ENCODE measurements around the gene P2RY6.
"Not testable (repeated sequence)": the region's sequence is repeated elsewhere in the genome, so short reads cannot be mapped to it uniquely, and the experiment has no call there.

Gene P2RY6

DNA sequence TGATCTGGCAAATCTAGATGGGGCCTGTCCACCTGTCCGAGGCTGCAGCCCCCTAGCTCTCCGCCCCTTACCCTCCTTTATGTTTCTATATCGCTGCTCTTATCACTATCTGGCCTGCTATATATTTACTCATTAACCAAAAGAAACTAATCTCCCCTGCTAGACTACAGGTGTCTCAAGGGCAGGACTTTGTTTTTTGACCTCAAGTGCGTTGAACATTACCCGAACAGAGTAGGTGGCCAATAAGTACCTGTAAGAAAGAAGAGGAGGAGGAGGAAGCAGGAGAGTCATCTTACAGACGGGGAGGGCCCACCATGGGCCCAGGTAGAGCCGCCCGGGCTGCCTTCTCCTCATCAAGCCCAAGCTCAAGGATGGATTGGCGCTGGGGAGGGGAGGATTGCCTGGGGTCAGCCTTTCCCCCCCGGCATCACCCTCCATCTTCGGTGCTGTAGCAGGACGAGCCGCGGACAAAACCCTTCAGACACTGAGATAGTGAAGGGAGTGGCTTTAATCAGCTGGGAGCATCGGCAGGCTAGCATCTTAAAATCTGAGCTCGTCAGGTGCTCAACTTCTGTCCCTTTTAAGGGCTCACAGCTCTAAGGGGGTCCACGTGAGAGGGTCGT is 1.2 kb upstream of the P2RY6 start:
- Histone ChIP-seq H3K27ac (no peak overlapping the region), H3K4me2 (ENCODE audit: low read length) (no peak overlapping the region), H3K9ac (no peak overlapping the region), H2AFZ (no peak overlapping the region), H3K27me3 (ENCODE audit: control insufficient read depth, insufficient read depth, low read length) (no peaks in the 10 kb centered on the region), H3K4me1 (no peaks in the 10 kb centered on the region), H3K4me3 (ENCODE audit: low read depth, low read length) (no peak overlapping the region), H3K9me3 (ENCODE audit: control insufficient read depth, low read length) (no peaks in the 10 kb centered on the region), H3K36me3 (ENCODE audit: control insufficient read depth, insufficient read depth, low read length) (no peaks in the 10 kb centered on the region), H3K79me2 (no peaks in the 10 kb centered on the region)
- TF ChIP-seq, protein P1, sequence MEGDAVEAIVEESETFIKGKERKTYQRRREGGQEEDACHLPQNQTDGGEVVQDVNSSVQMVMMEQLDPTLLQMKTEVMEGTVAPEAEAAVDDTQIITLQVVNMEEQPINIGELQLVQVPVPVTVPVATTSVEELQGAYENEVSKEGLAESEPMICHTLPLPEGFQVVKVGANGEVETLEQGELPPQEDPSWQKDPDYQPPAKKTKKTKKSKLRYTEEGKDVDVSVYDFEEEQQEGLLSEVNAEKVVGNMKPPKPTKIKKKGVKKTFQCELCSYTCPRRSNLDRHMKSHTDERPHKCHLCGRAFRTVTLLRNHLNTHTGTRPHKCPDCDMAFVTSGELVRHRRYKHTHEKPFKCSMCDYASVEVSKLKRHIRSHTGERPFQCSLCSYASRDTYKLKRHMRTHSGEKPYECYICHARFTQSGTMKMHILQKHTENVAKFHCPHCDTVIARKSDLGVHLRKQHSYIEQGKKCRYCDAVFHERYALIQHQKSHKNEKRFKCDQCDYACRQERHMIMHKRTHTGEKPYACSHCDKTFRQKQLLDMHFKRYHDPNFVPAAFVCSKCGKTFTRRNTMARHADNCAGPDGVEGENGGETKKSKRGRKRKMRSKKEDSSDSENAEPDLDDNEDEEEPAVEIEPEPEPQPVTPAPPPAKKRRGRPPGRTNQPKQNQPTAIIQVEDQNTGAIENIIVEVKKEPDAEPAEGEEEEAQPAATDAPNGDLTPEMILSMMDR (IDR thresholded peaks at IDR 0.05) = no peak

DNA sequence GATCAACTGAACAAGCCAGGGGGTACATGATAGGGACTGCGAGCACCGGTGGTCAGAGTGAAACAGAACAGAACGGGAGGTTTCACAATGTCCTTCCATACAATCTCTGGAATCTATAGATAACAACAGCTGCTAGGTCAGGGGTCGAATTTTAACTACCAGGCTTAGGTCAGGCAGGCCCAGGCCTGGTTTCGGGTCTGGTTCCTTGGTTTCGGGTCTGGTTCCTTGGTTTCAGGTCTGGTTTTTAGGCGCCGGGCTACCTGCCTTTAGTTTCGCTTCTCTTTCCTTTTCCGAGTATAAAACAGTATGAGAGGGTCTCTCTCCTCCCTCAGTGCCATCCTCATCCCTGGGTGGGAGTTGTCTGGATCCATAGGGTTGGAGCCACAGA is 666 bp upstream of the P2RY6 start:
- not testable (repeated sequence) for H3K9me3 ChIP-seq (ENCODE audit: control insufficient read depth, low read length); H3K4me3 ChIP-seq (ENCODE audit: low read depth, low read length); H3K9ac ChIP-seq; H3K27me3 ChIP-seq (ENCODE audit: control insufficient read depth, insufficient read depth, low read length); H3K4me1 ChIP-seq; H2AFZ ChIP-seq; H3K27ac ChIP-seq; H3K36me3 ChIP-seq (ENCODE audit: control insufficient read depth, insufficient read depth, low read length); H3K4me2 ChIP-seq (ENCODE audit: low read length); H3K79me2 ChIP-seq

DNA sequence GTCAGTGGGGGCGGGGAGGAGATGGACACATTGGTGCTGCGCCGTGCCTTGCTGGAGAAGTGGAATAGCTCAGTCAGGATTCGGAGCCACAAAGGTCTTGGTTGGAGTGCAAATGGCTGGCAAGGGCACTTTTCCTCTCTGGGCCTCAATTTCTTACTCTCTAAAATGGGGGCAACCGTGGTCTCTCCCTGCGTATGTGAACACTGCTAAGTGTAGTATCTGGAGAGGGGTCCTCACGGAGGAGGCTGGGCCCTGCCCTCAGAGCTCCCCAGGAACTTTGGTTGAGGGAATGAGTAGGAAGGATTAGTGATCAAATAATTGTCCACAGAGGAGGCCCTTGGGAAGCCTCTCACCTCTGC is 521 bp downstream of the P2RY6 start:
- Histone ChIP-seq H3K4me1 (no peaks in the 10 kb centered on the region), H3K4me2 (ENCODE audit: low read length) (no peak overlapping the region), H3K27ac (no peak overlapping the region), H3K9ac (no peak overlapping the region), H3K9me3 (ENCODE audit: control insufficient read depth, low read length) (no peaks in the 10 kb centered on the region), H3K79me2 (no peaks in the 10 kb centered on the region), H3K36me3 (ENCODE audit: control insufficient read depth, insufficient read depth, low read length) (no peaks in the 10 kb centered on the region), H2AFZ (no peak overlapping the region), H3K27me3 (ENCODE audit: control insufficient read depth, insufficient read depth, low read length) (no peaks in the 10 kb centered on the region), H3K4me3 (ENCODE audit: low read depth, low read length) (no peak overlapping the region)
- TF ChIP-seq, protein P1 (IDR thresholded peaks at IDR 0.05) = no peak

DNA sequence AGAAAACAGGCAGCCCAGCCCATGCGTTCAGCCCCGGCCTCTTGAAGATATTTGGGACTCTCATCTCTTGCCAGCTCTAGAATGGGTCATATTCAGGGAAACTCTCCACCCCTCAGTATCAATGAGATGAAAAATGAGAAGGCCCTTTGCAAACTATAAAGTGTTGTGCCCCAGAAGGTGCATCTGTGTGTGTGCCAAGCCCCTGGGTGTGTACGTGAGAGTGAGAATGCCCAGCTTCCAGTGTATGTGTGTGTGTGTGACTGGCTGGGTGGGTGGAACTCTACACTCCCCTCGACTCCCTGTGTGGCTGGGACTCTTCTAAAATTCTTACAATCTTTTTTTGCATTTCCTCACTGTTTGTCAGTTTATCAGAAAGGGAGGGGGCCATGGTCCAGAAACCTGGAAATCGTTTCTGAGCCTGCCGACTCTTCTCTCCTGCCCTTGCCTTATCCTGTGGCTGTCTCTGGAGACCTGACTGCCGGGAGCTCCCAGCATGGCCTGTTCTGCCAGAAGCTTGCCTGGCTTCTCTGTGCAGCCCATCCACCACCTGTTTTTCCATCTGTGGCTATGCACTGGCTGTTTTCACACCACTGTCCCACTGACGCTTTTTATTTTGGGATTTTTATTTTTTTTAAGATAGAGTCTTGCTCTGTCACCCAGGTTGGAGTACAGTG is 1.2 kb downstream of the P2RY6 start:
- Histone ChIP-seq H3K9ac (no peak overlapping the region), H3K27ac (no peak overlapping the region), H3K4me3 (ENCODE audit: low read depth, low read length) (no peak overlapping the region), H3K36me3 (ENCODE audit: control insufficient read depth, insufficient read depth, low read length) (no peaks in the 10 kb centered on the region), H3K9me3 (ENCODE audit: control insufficient read depth, low read length) (no peaks in the 10 kb centered on the region), H3K79me2 (no peaks in the 10 kb centered on the region), H3K4me1 (no peaks in the 10 kb centered on the region), H2AFZ (no peak overlapping the region), H3K27me3 (ENCODE audit: control insufficient read depth, insufficient read depth, low read length) (no peaks in the 10 kb centered on the region), H3K4me2 (ENCODE audit: low read length) (no peak overlapping the region)
- TF ChIP-seq, protein P1 (IDR thresholded peaks at IDR 0.05) = no peak

DNA sequence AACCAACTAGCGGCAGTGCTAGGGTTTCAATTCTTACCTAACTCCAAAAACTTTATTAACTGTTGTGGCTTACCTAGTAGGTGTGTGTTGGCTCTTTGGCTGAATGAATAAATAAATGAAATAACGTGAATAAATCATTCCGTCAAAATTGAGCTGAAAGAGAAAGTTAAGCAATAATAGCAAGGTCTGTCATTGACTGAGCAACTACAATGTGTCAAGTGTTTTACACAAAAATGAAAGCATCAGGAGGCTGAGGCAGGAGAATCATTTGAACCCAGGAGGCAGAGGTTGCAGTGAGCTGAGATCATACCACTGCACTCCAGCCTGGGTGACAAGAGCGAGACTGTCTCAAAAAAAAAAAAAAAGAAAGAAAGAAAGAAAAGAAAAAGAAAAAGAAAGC is 2.1 kb downstream of the P2RY6 start:
- not testable (repeated sequence) for H3K79me2 ChIP-seq; H2AFZ ChIP-seq; H3K27ac ChIP-seq; H3K4me2 ChIP-seq (ENCODE audit: low read length); H3K9me3 ChIP-seq (ENCODE audit: control insufficient read depth, low read length); H3K9ac ChIP-seq; H3K4me3 ChIP-seq (ENCODE audit: low read depth, low read length); H3K4me1 ChIP-seq; H3K36me3 ChIP-seq (ENCODE audit: control insufficient read depth, insufficient read depth, low read length); H3K27me3 ChIP-seq (ENCODE audit: control insufficient read depth, insufficient read depth, low read length)

All from parathyroid adenoma (tissue), 2 donors.